ENCODE results near the gene NFKB2.
A peak's percentile ranks its signal among the peaks of the same experiment; 100 is the strongest.

Gene NFKB2

GRCh38 chr10:102399217-102400021 is 3.9 kb downstream of the NFKB2 start (continued):
- no peak for TF ChIP-seq ZBTB49 (tag by site-specific recombination; IDR thresholded peaks at IDR 0.05; ENCODE audit: low read depth)
- no peak for TF ChIP-seq ZNF280C (tag by site-specific recombination; IDR thresholded peaks at IDR 0.05)
- TF ChIP-seq EGR2 (tag by site-specific recombination; IDR thresholded peaks at IDR 0.05; ENCODE audit: low read depth) = peak; percentile 31
- no peak for TF ChIP-seq ZNF837 (tag by site-specific recombination; IDR thresholded peaks at IDR 0.05)
- TF ChIP-seq ZNF560 (tag by site-specific recombination; IDR thresholded peaks at IDR 0.05; ENCODE audit: borderline replicate concordance) = no peak
- TF ChIP-seq ZBTB11 (tag by site-specific recombination; conservative IDR thresholded peaks at IDR 0.05; ENCODE audit: low read depth) = no peak; the same call in none of the 2 replicates
- TF ChIP-seq ZNF184 (tag by site-specific recombination; IDR thresholded peaks at IDR 0.05) = 0 out of 2 replicates have a peak, but pooled peaks have one; percentile 18
- TF ChIP-seq ZNF280D (tag by site-specific recombination; IDR thresholded peaks at IDR 0.05) = no peak
- peak; percentile 100 for TF ChIP-seq ZBTB8A (tag by site-specific recombination; IDR thresholded peaks at IDR 0.05)
- no peak for TF ChIP-seq ZNF776 (tag by site-specific recombination; IDR thresholded peaks at IDR 0.05; ENCODE audit: borderline replicate concordance)
- TF ChIP-seq ZNF747 (tag by site-specific recombination; IDR thresholded peaks at IDR 0.05) = no peak
- no peak for TF ChIP-seq ZNF518A (tag by site-specific recombination; conservative IDR thresholded peaks at IDR 0.05; ENCODE audit: low read depth)
- peak; percentile 71 for TF ChIP-seq ZBTB10 (tag by site-specific recombination; IDR thresholded peaks at IDR 0.05)
- 0 out of 2 replicates have a peak, but pooled peaks have one; percentile 17 for TF ChIP-seq ZNF18 (tag by site-specific recombination; IDR thresholded peaks at IDR 0.05)
- no peak for TF ChIP-seq ZSCAN16 (tag by site-specific recombination; IDR thresholded peaks at IDR 0.05)
- no peak for TF ChIP-seq ZNF701 (tag by site-specific recombination; IDR thresholded peaks at IDR 0.05)
